ENCODE data around the gene HGS.
A peak's percentile ranks its signal among the peaks of the same experiment; 100 is the strongest.

The HGS gene

GRCh38 chr17:81683584-81684441, at the start of gene HGS, which contains the start of gene ARL16:
TSS of gene HGS (plus strand) at chr17:81684011. CDS start at chr17:81684067, 56 bp downstream.
TSS of gene ARL16 (minus strand) at chr17:81683797. CDS start at chr17:81683753, 44 bp downstream.
- peak; percentile 93 to 97 (median 95) for DNase-seq (ENCODE audit: low read depth in 2 of 3, low spot score in 2 of 3)

GRCh38 chr17:81635431-81635830, 48.4 kb upstream of the HGS start:
- DNase-seq (ENCODE audit: low read depth in 2 of 3, low spot score in 2 of 3): no peak

GRCh38 chr17:81635973-81636504, 47.8 kb upstream of the HGS start:
- DNase-seq (ENCODE audit: low read depth in 2 of 3, low spot score in 2 of 3): no peak

- DNase-seq (ENCODE audit: low read depth in 2 of 3, low spot score in 2 of 3): peak; percentile 80 to 89 (median 88)
These were observed 47.1 kb upstream of the HGS start, which contains the start of the genes NPLOC4 and TSPAN10 for GRCh38 chr17:81636505-81637288. TSS of gene NPLOC4 (minus strand) at chr17:81637112. CDS start at chr17:81636930, 182 bp downstream. TSS of gene TSPAN10 (plus strand) at chr17:81637196. CDS start at chr17:81642413, 5,217 bp downstream.

- no peak for DNase-seq (ENCODE audit: low read depth in 2 of 3, low spot score in 2 of 3)
These were observed 45.1 kb upstream of the HGS start for GRCh38 chr17:81638683-81639082.

GRCh38 chr17:81640011-81640410, 43.8 kb upstream of the HGS start:
- no peak for DNase-seq (ENCODE audit: low read depth in 2 of 3, low spot score in 2 of 3)

- DNase-seq (ENCODE audit: low read depth in 2 of 3, low spot score in 2 of 3): no peak
These were observed 41.9 kb upstream of the HGS start for GRCh38 chr17:81641825-81642489.

- DNase-seq (ENCODE audit: low read depth in 2 of 3, low spot score in 2 of 3): no peak
These were observed 39.3 kb upstream of the HGS start for GRCh38 chr17:81644496-81644895.

- no peak for DNase-seq (ENCODE audit: low read depth in 2 of 3, low spot score in 2 of 3)
These were observed 38.5 kb upstream of the HGS start for GRCh38 chr17:81644976-81645952.

GRCh38 chr17:81646869-81647600, 36.8 kb upstream of the HGS start:
- no peak for DNase-seq (ENCODE audit: low read depth in 2 of 3, low spot score in 2 of 3)

GRCh38 chr17:81647640-81648012, 36.2 kb upstream of the HGS start:
- DNase-seq (ENCODE audit: low read depth in 2 of 3, low spot score in 2 of 3): no peak

GRCh38 chr17:81648013-81648706, 35.7 kb upstream of the HGS start:
- DNase-seq (ENCODE audit: low read depth in 2 of 3, low spot score in 2 of 3): no peak

GRCh38 chr17:81648707-81649085, 35.1 kb upstream of the HGS start:
- no peak for DNase-seq (ENCODE audit: low read depth in 2 of 3, low spot score in 2 of 3)

- no peak for DNase-seq (ENCODE audit: low read depth in 2 of 3, low spot score in 2 of 3)
These were observed 32.9 kb upstream of the HGS start for GRCh38 chr17:81650951-81651350.

GRCh38 chr17:81651692-81652091, 32.1 kb upstream of the HGS start:
- no peak for DNase-seq (ENCODE audit: low read depth in 2 of 3, low spot score in 2 of 3)

GRCh38 chr17:81652906-81653771, 30.7 kb upstream of the HGS start:
- no peak for DNase-seq (ENCODE audit: low read depth in 2 of 3, low spot score in 2 of 3)

- DNase-seq (ENCODE audit: low read depth in 2 of 3, low spot score in 2 of 3): no peak
These were observed 28.3 kb upstream of the HGS start for GRCh38 chr17:81655378-81656117.

All from activated CD8-positive, alpha-beta memory T cell treated with anti-CD3 and anti-CD28 coated beads for 48 hours (primary cell).